ENCODE results near the gene SLC25A36.

Gene SLC25A36

GRCh38 chr3:140942221-140943104 is 827 bp downstream of the SLC25A36 start:
- Histone ChIP-seq H3K27ac (ENCODE audit: low read depth, low read length, poor library complexity, severe bottlenecking) (peak overlapping the region; percentile 80), H3K36me3 (ENCODE audit: insufficient read depth, low read length) (peaks cover 14% of the 10 kb centered on the region; the same call in 1 of the 2 replicates), H3K9me3 (ENCODE audit: low read length) (no peaks in the 10 kb centered on the region), H3F3A (ENCODE audit: insufficient read depth, low read length) (0 out of 2 replicates have a peak, but pooled peaks cover 2% of the 10 kb centered on the region), H4K20me1 (ENCODE audit: insufficient read depth, low read length) (0 out of 2 replicates have a peak, but pooled peaks cover 4% of the 10 kb centered on the region), H2AFZ (ENCODE audit: low read length) (no peak overlapping the region), H3K79me2 (ENCODE audit: insufficient read depth, low read length) (peaks cover 50% of the 10 kb centered on the region), H3K9me2 (ENCODE audit: low read depth, low read length) (no peaks in the 10 kb centered on the region), H3K9ac (ENCODE audit: low read length) (peak overlapping the region; percentile 92), H3K4me3 (ENCODE audit: low read depth, low read length, poor library complexity, severe bottlenecking) (peak overlapping the region; percentile 84), H3K27me3 (ENCODE audit: insufficient read depth, low read length) (no peaks in the 10 kb centered on the region), H3K4me1 (ENCODE audit: insufficient read depth, low read length, severe bottlenecking) (peaks cover 31% of the 10 kb centered on the region), H3K4me2 (ENCODE audit: low read length) (peak overlapping the region; percentile 82)
- no peak for TF ChIP-seq EZH2 (IDR thresholded peaks at IDR 0.05; ENCODE audit: borderline replicate concordance, low read length)
- TF ChIP-seq, protein P1, sequence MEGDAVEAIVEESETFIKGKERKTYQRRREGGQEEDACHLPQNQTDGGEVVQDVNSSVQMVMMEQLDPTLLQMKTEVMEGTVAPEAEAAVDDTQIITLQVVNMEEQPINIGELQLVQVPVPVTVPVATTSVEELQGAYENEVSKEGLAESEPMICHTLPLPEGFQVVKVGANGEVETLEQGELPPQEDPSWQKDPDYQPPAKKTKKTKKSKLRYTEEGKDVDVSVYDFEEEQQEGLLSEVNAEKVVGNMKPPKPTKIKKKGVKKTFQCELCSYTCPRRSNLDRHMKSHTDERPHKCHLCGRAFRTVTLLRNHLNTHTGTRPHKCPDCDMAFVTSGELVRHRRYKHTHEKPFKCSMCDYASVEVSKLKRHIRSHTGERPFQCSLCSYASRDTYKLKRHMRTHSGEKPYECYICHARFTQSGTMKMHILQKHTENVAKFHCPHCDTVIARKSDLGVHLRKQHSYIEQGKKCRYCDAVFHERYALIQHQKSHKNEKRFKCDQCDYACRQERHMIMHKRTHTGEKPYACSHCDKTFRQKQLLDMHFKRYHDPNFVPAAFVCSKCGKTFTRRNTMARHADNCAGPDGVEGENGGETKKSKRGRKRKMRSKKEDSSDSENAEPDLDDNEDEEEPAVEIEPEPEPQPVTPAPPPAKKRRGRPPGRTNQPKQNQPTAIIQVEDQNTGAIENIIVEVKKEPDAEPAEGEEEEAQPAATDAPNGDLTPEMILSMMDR (IDR thresholded peaks at IDR 0.05; ENCODE audit: low read length): no peak

GRCh38 chr3:140943781-140944552 is 2.3 kb downstream of the SLC25A36 start:
- Histone ChIP-seq H4K20me1 (ENCODE audit: insufficient read depth, low read length) (0 out of 2 replicates have a peak, but pooled peaks cover 4% of the 10 kb centered on the region), H3K27ac (ENCODE audit: low read depth, low read length, poor library complexity, severe bottlenecking) (no peak overlapping the region), H3K9ac (ENCODE audit: low read length) (peak overlapping the region; percentile 92)

More at GRCh38 chr3:140943781-140944552, 2.3 kb downstream of the SLC25A36 start:
- Histone ChIP-seq H3K27me3 (ENCODE audit: insufficient read depth, low read length) (no peaks in the 10 kb centered on the region), H3K79me2 (ENCODE audit: insufficient read depth, low read length) (peaks cover 65% of the 10 kb centered on the region), H3F3A (ENCODE audit: insufficient read depth, low read length) (0 out of 2 replicates have a peak, but pooled peaks cover 2% of the 10 kb centered on the region), H3K9me2 (ENCODE audit: low read depth, low read length) (no peaks in the 10 kb centered on the region), H3K4me3 (ENCODE audit: low read depth, low read length, poor library complexity, severe bottlenecking) (peak overlapping the region; percentile 84), H3K4me2 (ENCODE audit: low read length) (peak overlapping the region; percentile 82), H2AFZ (ENCODE audit: low read length) (no peak overlapping the region), H3K36me3 (ENCODE audit: insufficient read depth, low read length) (peaks cover 17% of the 10 kb centered on the region; the same call in 1 of the 2 replicates), H3K9me3 (ENCODE audit: low read length) (no peaks in the 10 kb centered on the region), H3K4me1 (ENCODE audit: insufficient read depth, low read length, severe bottlenecking) (peaks cover 31% of the 10 kb centered on the region)
- TF ChIP-seq, protein P1 (IDR thresholded peaks at IDR 0.05; ENCODE audit: low read length): no peak
- no peak for TF ChIP-seq EZH2 (IDR thresholded peaks at IDR 0.05; ENCODE audit: borderline replicate concordance, low read length)

All from OCI-LY1 (cell line).